ENCODE measurements around the gene ADGRB3.

GRCh38 chr6:68852791-68853190, 217.7 kb downstream of the ADGRB3 start:
- TF ChIP-seq, protein P1, sequence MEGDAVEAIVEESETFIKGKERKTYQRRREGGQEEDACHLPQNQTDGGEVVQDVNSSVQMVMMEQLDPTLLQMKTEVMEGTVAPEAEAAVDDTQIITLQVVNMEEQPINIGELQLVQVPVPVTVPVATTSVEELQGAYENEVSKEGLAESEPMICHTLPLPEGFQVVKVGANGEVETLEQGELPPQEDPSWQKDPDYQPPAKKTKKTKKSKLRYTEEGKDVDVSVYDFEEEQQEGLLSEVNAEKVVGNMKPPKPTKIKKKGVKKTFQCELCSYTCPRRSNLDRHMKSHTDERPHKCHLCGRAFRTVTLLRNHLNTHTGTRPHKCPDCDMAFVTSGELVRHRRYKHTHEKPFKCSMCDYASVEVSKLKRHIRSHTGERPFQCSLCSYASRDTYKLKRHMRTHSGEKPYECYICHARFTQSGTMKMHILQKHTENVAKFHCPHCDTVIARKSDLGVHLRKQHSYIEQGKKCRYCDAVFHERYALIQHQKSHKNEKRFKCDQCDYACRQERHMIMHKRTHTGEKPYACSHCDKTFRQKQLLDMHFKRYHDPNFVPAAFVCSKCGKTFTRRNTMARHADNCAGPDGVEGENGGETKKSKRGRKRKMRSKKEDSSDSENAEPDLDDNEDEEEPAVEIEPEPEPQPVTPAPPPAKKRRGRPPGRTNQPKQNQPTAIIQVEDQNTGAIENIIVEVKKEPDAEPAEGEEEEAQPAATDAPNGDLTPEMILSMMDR (IDR thresholded peaks at IDR 0.05) = no peak
- no peak for TF ChIP-seq POLR2A (IDR thresholded peaks at IDR 0.05)

Measured in lower leg skin (tissue), 3 donors.